Adipose tissue (tissue), 3 donors: ENCODE measurements around the gene GBF1. TPM values are rescaled to one million over a fixed set of nuclear protein-coding genes. Genes with fewer than 3 reads are reported as not detected.
"Not testable (repeated sequence)": the region's sequence is repeated elsewhere in the genome, so short reads cannot be mapped to it uniquely, and the experiment has no call there.

Experiments used
- H3K27ac ChIP-seq: one replicate; pipeline ENCODE4 v1.5.1; 2013; ENCODE audit warnings: low read depth, low read length
- WGBS, 3 donors: extraction: QIAGEN DNeasy Blood & Tissue Kit; methylation state at CpG; one replicate each; pipeline ENCODE4 v1.1.7; 2013; 5-methylcytosine and 5-hydroxymethylcytosine counted together
- polyA plus RNA-seq, 3 donors: library from polyadenylated mRNA; stranded (reverse); fragments of 200-250 nt; gene quantifications; one replicate each; pipeline ENCODE4 v1.2.3, GENCODE V29; 2013
- donor health status: healthy with polysubstance abuse.
- donor health status: Bipolar disorder and iron deficiency.
- donor health status: healthy.

GBF1 gene
- polyA plus RNA-seq, 3 donors, result 9.5 to 14.6 (median 12.3) TPM

DNA sequence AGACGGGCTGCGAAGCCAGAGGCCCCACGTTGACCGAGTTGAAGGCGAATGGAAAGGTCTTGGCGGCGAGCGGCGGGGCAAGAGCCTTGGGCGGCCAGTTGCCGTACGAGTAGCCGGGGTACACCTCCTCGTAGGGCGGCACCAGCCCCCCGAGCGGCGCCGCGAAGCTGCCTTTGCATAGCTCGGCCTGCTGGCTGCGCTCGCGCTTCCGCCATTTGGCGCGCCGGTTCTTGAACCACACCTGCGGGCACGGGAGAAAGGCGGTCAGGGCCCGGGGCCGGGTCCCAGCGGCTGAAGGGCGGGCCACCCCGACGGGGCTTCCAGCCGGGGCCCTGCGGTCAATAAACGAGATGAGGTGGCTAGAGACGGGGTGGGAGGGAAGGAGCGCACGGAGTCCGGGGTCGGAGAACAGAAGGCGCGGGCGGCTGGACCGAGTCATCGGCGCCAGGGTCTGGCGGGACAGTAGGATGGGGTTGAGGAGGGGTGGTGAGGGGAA lies 14.4 kb upstream of the GBF1 start:
- no peak overlapping the region for H3K27ac ChIP-seq
- WGBS, 3 donors, result 2% methylated on average over 45 to 52 of the region's 52 CpGs

DNA sequence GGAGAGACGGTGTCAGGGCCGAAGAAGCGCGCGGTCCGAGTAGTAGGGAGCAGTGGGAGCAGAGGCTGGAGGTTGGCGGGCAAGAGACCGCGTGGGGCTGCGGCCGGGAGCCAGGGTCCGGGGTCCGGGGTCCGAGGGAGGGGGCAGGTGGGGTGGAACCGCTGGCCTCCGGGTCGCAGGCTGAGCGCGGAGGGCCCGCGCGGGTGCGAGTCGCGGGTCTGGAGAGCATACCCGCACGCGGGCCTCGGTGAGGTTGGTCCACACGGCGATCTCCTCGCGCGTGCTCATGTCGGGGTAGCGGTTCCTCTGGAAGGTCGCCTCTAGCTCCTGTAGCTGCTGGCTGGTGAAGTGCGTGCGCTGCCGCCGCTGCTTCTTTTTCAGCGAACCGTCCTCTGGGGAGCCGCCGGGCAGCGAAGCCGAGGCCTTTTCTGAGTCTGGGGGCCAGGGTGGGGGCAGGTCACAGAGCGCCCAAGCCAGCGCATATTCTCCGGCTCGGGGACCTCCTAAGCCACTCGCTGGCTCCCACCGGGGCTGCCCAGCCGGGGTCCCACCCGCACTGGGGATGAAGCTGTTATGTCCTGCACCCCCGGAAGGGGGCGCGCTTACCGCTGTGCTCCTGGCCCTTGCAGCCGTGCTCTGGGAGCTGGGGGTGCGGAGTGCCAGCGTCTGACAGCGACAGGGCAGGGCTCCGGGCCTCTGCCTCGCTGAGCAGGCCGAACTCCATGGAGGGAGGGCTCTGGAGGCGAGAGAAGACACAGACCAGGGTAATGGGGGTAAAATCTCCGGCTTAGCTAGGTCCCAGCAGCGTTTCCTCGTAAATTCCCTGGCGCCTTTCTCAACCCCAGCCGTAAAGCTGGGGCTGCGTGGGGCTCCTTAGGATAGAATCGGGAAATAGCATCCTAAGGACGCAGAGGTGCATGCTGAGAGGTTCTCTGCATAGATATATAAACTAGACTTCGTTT lies 13.7 kb upstream of the GBF1 start:
- whole genome bisulfite sequencing, 3 donors, result 13 to 16% (median 14%) methylated on average over 64 to 76 of the region's 76 CpGs
- no peak overlapping the region for H3K27ac ChIP-seq

DNA sequence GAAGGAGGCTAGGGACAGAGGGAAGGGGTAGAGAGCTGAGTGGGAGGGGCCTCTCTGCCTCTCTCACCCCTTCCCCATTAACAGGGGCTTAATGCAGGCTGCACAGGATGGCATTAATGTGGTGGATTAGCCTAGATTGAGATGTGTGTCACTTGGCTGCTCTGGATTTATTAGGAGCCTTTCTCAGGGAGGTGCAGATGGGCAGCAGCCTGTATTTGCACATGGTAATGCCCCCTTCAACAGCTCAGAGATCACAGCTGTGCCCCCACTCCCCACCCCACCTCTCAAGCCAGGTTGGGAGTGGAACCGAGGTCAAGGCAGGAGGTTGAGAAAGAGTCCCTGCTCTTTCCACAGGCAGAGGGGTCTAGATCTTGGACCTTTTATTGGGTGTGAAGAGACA lies 11.3 kb upstream of the GBF1 start:
- H3K27ac ChIP-seq, result no peak overlapping the region
- WGBS, 3 donors, result 62 to 94% (median 67%) methylated on average over 1 of the region's 1 CpG

DNA sequence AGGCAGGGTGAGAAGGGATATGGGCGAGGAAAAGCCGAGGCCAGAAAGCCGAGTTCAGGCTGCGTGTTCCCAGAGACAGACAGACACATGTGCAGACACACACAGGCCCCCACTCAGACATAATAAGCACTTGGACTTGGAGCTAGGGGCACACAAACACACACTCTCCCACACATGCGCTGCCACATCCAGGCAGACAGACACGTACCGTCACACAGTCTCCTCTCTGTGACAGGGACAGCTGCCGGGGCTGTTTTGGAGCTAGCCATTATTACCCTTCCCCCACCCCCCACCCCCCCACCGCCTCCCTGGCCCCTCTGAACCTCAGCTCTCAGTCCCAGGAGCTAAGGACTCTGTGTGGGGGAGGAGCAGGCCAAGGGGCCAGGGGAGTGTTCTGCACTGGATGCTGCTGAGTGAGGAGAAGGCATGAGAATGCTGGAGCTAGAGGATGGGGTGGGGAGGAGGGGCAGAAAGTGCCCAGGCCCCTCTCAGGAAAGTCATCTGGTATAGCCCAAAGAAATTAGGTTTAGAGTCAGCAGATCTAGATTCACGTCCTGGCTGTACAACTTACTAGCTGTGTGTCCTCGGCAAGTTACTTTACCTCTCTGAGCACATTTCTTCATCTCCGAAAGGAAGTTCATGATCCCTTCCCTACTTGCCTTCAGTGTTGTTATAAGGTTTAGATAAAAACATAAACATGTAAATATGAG lies 10.3 kb upstream of the GBF1 start:
- H3K27ac ChIP-seq, result no peak overlapping the region
- 79 to 80% (median 80%) methylated on average over 11 to 12 of the region's 12 CpGs for WGBS, 3 donors

DNA sequence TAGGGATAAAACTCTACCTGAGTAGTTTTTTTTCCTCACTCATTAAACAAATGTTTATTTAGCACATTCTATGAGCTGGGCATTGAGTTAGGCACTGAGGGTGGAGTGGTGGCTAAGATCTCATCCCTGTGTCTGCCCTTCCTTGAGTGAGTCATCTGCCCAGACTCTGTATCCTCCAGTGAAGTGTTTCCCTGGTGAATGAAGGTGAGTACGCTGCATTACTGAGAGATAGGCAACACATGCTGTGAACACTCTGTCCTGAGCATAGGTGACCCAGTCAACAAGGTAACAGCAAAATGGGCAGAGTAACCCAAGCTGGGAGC lies 9.8 kb upstream of the GBF1 start:
- WGBS, 3 donors, result 96 to 100% (median 97%) methylated on average over 1 of the region's 1 CpG
- H3K27ac ChIP-seq, result no peak overlapping the region

DNA sequence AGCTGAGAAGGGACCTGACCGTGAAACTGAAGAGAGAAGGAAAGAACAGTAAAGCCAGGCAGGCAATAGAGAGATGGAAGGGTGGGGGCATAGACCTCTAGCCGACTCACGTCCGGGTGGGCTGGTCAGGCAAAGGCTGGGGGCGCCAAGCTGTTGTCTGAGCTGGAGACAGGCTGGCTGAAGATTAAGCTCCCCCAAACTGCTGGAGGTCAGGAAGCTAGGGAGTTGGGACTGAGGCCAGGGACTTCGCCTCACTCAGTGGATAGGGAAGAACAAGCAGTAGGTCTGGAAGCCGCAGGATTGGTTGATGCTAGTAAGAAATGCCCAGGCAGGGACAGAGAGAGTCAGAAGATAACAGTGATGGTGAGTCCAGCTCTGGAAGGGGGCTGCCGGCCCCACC lies 9.3 kb upstream of the GBF1 start:
- H3K27ac ChIP-seq, result no peak overlapping the region
- WGBS, 3 donors, result 56 to 67% (median 61%) methylated on average over 8 of the region's 8 CpGs

DNA sequence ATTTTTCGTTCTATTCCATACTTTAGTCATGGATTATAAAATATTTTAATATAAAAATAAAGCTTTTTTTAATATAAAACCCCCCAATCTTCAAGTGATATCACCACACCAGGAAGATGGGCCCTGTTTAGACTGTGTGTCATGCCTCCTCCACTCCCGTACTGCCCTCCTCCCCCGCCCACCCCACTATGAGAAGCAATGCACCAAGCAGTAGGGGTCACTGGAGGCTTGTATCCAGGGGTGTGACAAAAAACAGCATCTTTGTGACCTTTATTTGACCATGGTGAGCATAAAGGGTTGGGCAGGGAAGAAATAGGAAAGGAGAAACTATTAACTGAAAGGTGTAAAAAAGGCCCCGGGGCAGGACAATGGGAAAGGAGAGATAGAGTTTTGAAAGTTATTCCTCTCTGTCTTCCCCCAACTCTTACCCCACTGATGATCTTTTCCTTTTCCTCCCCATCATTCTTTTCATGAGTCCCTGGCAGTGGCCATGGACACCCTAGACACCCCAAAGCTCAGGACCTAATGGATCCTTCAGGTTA lies 7.5 kb upstream of the GBF1 start:
- 63 to 86% (median 70%) methylated on average over 3 to 4 of the region's 4 CpGs for WGBS, 3 donors
- H3K27ac ChIP-seq, result no peak overlapping the region

DNA sequence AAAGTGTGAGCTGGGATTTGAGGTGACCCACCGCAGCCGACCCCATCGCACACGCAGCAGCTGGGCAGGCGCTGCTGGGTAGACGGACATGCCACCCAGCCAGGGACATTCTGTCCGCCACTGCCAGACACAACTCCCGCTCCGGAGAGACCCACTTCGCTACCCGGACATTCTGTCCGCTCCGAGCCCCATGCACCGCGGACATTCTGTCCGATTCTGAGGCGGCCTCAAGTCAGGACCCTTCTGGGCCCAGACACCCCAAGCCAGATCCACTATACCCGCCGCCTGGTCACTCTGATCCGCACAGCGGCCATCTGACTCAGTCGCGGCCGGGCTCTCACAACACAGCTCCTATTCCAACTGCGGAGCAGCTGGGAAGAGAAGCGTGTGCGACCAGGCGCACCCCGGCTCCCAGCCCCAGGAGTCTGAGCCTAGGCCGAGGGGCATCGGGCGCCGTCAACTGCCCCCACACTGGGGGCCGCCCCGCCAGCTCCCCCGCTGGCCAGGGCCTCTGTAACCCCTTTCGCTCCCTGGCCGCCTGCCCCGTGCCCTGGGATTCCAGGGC lies 4.8 kb upstream of the GBF1 start:
- WGBS, 3 donors, result 24 to 36% (median 25%) methylated on average over 39 of the region's 39 CpGs
- H3K27ac ChIP-seq, result no peak overlapping the region

DNA sequence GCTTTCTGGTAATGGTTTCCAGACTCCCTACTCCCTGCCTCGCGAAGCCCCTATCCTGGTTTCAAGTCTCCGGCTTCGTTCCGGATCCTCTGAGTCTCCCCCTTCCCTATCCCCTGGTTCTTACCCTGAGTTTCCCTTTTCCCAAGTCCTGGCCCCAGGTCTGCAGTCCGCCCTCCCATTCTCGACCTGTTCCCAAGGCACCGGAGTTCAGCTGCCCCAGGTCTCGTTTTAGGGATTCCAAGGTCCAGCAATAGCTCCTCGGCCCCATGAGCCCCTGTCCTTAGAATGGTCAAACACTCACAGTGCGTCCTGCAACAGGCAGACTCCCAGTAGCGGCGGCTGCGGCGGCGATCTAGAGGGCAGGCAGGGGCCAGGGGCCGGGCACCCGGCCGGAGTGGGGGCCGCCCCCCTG lies 4.3 kb upstream of the GBF1 start:
- no peak overlapping the region for H3K27ac ChIP-seq
- WGBS, 3 donors, result 2 to 3% (median 3%) methylated on average over 16 to 20 of the region's 20 CpGs

DNA sequence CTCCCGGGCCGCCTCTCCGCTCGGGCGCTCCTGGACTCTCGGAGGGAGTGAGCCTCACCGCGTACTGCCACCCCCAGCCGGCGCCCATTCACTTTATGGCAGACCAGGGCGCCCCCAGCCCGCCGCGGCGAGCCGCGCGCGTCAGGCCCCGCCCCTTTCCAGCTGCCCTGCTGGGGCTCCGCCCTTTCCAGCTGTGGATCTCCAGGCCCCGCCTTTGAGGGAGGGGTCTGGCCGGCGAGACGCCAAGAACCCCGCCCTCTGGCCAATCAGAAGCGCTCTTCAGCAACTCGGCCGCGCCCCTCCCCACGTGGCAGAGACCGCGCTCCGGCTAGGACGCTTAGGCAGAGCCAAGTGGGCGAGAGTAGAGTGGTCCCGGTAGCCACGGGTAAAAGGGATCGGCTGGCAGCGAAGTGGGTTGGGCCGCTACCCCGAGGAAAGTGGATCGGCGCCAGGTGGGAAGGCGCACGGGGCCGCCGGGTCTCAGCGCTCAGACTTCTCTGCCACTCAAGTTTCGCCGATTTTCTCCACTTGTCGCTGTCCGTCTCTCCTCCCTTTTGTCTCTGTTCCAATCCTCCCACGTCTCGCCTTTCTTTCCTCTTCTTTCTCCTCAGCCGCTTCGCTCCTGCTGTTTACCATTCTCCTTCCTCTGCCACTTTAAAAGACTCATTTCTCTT lies 3.8 kb upstream of the GBF1 start, which contains the start of gene PITX3:
PITX3 (minus strand) TSS at position 69 of the 674 bp plus-strand sequence. CDS start 9,432 bp downstream, outside the sequence.
- no peak within 1 kb of the TSS for H3K27ac ChIP-seq
- 1 to 2% (median 1%) methylated on average over 56 to 57 of the region's 57 CpGs for WGBS, 3 donors

DNA sequence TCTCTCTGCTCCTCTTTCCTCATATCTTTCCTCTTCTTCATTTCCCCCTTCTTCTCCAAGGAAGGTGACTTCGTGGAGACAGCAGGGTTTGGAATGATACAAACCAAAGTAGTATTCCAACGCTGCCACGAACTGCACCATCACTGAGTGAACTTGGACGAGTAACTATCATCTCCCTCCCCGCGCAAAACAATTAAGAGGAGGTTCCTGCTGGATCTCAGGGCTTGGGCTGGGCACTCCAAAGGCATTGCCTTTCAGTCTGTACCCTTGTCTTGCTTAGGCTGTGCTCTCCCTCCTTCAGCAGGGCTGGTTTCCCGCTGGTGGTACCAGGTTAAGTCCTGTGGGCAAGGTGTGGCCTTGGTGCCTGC lies 3.2 kb upstream of the GBF1 start:
- 21 to 28% (median 22%) methylated on average over 7 of the region's 7 CpGs for WGBS, 3 donors
- no peak overlapping the region for H3K27ac ChIP-seq

DNA sequence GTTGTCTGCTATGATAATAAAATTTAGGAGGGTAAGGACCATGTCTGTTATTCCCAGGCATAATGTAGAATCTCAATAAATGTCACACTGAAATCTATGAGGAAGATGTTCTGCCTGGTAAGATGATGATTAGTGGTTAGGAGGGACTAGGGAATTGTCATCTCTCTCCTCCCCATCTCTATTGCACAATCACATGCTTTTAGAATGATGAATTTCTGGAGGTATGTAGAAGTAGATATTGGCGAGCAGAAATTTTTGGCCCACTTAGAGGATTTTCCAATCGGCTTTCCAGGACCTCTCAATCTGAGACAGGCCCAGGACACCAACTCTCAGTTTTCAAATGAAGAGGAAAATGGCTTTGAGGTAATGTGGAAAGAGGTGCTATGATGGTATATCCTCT lies 2.0 kb upstream of the GBF1 start:
- no peak overlapping the region for H3K27ac ChIP-seq
- WGBS, 3 donors, result 68 to 84% (median 70%) methylated on average over 2 of the region's 2 CpGs

DNA sequence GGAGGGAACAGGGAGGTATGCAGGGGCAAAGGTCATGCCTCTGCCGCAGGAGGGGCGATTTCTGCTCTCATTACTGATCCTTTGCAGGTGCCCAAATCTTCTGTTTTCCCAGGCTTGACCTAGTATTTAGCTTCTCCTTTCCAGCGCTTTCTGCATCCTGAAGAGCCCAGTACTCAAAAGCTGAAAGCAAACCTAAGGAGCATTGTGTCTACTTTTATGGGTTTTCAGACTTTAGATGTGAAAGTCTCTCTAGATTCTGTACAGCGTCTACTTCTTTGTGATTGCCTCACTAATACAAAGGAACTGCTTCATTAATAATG lies 560 bp downstream of the GBF1 start:
- WGBS, 3 donors, result 1% methylated on average over 4 of the region's 4 CpGs
- peak overlapping the region; percentile 38 for H3K27ac ChIP-seq

DNA sequence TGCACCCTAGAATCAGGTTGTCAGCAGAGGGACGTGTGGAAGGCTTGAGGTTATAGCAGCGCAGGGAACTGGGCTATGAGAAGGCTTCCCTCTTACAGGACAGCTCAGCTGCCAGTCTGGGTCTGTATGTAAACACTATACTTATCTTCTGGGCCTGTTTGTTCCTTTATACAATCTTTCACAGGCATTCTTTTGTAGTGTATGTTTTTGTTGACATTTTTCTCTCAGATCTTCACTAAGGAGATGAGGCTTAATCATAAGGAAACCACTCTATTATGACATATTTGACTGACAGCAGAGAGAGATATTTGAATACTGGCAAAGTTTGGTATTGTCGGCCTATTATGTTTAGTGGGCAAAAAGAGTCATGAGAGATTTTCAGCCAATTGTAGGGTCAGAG lies 929 bp downstream of the GBF1 start:
- 4 to 23% (median 19%) methylated on average over 3 of the region's 3 CpGs for WGBS, 3 donors
- no peak overlapping the region for H3K27ac ChIP-seq

DNA sequence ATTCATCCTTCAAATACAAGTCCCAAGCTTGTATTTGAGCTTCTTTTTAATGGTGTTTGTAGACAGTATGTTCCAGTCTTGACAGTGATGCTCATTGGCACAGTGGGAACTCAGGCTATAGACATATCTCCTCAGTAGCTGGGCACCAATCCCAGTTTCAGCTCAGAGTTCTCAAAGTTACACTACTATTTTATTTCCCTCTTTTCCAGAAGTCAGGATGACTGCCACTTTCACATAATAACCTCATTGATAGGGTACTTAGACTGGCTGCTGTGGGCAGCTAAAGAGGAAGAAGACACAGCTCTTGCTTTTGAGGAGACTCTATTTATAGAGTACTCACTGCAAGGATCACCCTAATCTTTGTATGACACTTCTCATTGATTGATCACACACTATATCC lies 2.4 kb downstream of the GBF1 start:
- H3K27ac ChIP-seq, result no peak overlapping the region

DNA sequence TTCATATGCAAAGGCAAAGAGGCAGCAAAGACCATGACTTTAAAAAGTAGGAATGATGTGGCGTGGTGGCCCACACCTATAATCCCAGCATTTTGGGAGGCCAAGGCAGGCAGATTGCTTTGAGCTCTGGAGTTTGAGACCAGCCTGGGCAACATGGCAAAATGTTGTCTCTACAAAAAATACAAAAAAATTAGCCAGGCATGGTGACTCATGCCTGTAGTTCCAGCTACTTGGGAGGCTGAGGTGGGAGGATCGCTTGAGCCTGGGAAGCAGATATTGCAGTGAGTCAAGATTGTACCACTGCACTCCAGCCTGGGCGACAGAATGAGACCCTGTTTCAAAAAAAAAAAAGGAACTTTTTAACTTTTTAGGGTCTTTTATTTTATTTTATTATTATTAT lies 7.2 kb downstream of the GBF1 start:
- not testable (repeated sequence) for H3K27ac ChIP-seq
- 89 to 100% (median 93%) methylated on average over 3 of the region's 3 CpGs for WGBS, 3 donors

DNA sequence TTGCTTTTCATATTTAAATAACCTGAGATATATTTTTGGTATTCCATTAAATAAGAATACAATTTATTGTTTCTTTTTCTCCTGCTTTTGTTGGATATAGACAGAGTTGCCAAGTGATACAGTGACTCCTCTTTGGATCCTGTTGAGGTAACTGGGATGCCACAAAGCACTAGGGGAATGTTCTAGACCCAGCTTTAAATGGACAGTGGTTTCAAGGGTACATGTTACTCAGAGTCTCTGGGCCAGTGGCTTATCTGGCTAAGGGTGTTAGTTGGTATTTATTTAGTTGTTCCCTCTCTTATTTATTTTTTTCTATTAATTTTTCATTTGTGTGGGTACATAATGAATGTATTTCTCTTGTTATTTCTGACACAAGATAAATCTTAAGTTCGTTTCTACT lies 9.1 kb downstream of the GBF1 start:
- WGBS, 3 donors, result 49 to 93% (median 78%) methylated on average over 1 of the region's 1 CpG
- no peak overlapping the region for H3K27ac ChIP-seq

DNA sequence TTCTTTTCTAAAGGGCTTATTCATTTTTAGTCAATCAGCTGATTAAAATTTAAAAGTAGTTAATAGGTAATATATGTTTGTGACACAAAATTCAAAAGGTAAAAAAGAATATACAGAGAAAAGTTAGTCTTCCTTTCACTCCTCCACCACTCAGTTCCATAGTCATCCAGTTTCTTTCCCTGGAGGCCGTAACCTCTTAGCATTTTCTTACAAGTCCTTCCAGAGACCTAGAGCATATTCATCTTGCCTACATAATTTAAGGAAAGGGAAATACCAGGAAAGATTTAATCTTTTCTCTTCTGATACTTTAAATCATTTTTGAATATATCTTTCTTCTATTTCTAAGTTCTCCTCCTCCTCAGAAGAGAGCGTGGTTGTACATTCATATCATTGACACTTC lies 10.1 kb downstream of the GBF1 start:
- 95 to 97% (median 95%) methylated on average over 2 of the region's 2 CpGs for WGBS, 3 donors
- H3K27ac ChIP-seq, result no peak overlapping the region

DNA sequence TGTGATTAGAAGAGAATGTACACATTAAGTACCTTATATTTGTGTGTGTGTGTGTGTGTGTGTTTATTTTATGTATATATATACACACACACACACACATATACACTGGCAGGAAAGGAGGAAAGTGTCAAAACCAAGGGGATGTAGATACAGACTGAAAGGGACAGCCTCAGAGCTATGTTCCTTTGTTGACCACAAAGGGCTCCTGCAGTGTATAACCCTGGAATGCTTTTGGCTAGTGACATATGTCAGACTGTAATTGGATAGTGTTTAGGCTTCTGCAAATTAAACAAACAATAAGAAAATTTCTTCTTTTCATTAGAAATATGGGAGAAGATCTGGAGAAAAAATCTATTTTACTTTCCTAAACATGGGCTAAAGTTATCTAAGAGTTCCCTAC lies 15.9 kb downstream of the GBF1 start:
- H3K27ac ChIP-seq, result no peak overlapping the region
